Activated T-cell treated with anti-CD3 and anti-CD28 coated beads, Interleukin-2, amount 50 U/mL, for 48 hours (primary cell): ENCODE measurements around the gene TMED6.
"Not testable (repeated sequence)": the region's sequence is repeated elsewhere in the genome, so short reads cannot be mapped to it uniquely, and the experiment has no call there.

Source experiments
- DNase-seq, 2 experiments: peaks; one replicate each; pipeline ENCODE4 v3.0.0-alpha.2; 2020

TMED6 gene

GRCh38 chr16:69296771-69297170 is 54.8 kb downstream of the TMED6 start:
- not testable (repeated sequence) for DNase-seq

GRCh38 chr16:69294051-69294450 is 57.5 kb downstream of the TMED6 start:
- no peak for DNase-seq

- no peak for DNase-seq
Observed at GRCh38 chr16:69293401-69293800, 58.2 kb downstream of the TMED6 start.
